HL-60/S4 treated with phorbol 12-myristate 13-acetate at 8.2 ng/mL for 4 days and 3 days (cell line): ENCODE data around the gene ADAMTS5.

Source experiments
- in situ Hi-C: fragments of 300-500 bp; cut with MboI; formaldehyde crosslinking; loops from 2 replicates; pipeline ENCODE4 v1.15.0; 2022; ENCODE audit warnings: low sequenced_read_pairs

ADAMTS5 gene

GRCh38 chr21:26967062-26967913 lies at the start of gene ADAMTS5:
TSS of gene ADAMTS5 (minus strand) at chr21:26967088. CDS start at chr21:26966391, 697 bp downstream.
- in situ Hi-C loops, result no loop called here

- in situ Hi-C loops, result no loop called here
Observed at GRCh38 chr21:27001526-27001925, 34.6 kb upstream of the ADAMTS5 start.

DNA sequence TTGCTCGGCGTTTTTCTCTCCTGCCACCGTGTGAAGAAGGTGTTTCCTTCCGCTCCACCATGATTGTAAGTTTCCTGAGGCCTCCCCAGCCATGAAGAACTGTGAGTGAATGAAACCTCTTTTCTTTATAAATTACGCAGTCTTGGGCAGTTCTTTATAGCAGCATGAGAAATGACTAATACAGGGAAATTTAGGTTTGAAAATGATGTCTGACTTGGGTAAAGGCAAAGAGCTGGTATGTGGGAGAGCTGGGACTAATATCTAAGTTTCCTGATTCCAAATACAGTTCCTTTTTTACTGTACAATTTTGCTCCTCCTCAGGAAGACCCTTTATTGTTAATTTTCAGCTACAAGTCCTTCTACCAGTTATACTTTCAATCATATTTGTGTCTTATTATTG lies 16.7 kb upstream of the ADAMTS5 start:
- in situ Hi-C loops, result no loop called here

DNA sequence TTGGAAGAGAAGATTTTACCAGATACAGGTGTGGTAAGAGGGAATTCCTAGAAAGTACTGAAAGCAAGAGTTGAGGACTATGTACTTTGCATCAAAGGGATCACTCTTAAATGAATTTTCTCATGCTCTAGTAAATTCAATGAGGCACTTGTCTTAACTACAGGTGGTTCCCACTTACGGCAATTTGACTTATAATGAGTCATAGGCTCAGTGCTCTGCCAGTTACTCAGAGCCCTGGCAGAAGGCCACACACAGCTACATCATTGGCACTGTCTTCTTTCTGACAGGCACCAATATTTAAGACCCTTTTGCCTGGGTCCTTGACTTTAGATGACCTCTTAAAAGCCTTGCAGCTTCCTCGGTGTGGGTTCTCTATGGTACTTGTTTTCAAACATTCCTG lies 15.9 kb upstream of the ADAMTS5 start:
- in situ Hi-C loops, result no loop called here

- in situ Hi-C loops, result no loop called here
Observed at GRCh38 chr21:26977746-26978145, 10.9 kb upstream of the ADAMTS5 start.

- in situ Hi-C loops, result no loop called here
Observed at GRCh38 chr21:26973226-26973625, 6.3 kb upstream of the ADAMTS5 start.

DNA sequence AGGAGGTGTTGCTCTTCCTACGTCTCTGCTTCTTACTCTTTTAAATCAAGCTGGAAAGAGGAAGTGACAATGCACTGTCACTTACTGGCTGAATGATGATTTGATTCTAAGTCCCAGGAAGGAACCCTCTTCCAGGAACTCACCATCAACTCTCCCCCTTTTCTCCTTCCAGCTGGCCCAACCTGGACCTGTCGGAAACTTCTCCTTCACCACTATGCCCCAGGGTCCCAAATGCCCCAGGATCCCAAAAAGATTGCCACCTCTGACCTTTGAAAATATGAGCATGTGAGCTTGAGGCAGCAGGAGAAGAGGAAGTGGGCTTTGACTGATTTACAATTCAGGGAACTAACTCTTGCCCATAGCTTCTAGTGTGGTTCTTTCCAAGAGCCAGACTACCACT lies 5.3 kb upstream of the ADAMTS5 start:
- in situ Hi-C loops, result no loop called here

GRCh38 chr21:26969971-26970725 lies 3.3 kb upstream of the ADAMTS5 start:
- in situ Hi-C loops, result no loop called here

DNA sequence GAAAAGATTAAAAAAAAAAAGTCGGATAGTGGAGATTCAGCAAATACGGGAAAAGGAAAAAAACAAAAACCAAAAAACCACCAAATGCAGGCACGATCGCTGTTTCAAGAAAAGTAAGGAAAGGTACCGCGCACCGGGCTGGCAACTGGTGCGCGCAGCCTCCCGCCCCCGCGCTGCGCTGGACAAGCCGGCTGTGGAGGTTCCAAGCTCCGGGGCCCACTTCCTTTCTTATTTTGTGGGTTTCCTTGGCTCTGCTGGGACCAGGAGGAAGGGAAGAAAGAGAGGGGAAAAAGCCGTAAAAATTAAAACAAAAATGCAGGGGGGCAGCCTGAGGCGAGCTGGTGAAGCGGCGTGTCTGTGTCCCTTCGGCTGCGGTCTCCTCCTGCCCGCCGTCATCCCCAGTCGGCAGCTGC lies 233 bp downstream of the ADAMTS5 start:
- in situ Hi-C loops, result no loop called here

DNA sequence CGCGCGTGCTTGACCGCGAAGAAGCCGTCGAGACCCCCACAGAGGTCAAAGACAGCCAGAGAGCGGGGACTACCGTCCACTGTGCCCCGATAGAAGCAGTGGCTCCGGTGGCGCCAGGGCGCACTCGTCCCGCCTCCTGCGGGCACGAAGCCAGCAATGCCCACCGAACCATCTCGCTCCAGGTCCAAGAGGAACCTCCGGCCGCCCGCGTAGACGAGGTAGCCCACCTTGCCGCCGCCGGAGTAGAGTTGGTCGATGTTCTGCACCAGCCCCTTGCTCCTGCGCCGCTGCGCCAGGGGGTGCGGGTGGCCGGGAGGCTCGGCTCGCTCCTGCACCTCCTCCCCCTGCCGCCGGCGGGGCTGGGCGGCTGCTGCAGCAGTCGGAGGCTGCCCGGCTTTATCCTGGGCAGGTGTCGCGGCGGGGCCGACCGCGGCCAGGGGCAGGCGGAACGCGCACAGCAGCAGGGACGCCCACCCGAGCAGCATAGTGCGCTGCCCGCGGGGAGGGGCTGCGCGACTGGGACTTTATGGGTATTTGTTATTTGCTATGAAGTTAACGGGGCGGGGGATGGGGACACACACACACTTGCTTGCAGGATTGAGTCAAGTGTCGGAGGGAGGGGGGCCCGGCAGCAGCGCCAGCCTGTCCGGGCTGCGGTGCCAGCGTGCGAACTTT lies 844 bp downstream of the ADAMTS5 start:
- in situ Hi-C loops, result no loop called here

DNA sequence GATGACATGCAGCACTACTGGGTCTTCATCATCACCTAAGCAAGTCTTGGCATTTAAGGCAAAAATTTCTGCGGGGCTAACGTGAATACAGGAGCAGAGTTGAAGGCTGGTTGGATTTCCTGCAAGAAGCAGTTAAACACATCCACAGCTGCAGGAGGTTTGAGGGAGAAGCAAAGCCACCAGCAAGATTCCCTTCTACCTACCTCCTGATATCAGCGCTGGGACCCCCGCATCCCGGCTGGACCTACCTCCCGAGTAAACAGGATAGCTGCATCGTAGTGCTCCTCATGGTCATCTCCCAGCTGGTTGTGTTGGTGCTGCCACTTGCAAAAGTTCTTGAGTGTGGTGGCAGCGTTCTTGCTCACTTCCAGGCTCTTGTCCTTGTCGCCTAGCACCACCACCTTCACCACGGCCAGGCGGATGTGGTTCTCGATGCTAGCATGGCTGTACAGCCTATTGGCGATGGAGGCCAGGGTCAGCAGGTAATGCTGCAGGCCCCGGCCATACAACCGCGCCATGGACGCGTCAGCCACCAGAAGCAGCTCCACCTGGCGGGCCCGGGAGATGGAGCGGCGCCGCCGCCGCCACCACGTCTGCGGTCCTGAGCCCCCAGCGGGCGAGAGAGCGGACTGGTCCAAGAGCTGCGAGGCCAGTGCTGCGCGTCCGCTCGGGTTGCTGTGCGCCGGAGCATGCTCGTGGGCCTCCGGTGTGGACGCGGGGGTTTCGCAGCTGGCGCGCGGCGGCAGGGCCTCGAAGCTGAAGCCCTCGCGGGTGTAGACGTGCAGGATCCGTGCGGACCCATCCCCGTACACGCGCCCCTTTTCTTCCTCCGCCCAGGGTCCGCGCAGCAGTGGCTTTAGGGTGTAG lies 1.6 kb downstream of the ADAMTS5 start:
- in situ Hi-C loops, result no loop called here

GRCh38 chr21:26964170-26964778 lies 2.6 kb downstream of the ADAMTS5 start:
- in situ Hi-C loops, result no loop called here

DNA sequence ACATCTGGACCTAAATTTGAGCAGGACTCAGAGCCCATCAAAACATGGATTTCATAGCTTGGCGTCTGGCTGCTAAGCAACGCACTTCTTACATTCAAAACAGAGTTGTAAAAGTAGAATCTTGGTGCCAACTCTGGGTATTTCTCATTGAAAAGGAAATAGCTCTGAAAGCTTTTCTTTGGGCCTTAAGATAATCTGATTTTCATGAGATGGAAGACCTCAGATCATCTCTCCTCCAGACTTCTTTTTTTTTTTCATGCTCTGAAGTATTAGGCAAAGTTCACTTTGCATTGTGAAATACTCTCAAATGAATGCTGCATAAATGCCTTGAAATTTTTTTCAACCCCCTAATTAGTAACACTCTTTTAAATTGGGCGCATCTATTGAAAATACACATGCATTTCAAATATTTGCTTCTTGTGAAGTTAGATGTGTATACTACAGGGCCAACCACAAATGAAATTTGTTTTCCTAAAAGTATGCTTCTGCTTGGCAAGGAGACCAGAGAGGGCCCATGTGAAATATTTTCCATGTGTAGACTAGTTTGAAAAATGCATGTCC lies 4.2 kb downstream of the ADAMTS5 start:
- in situ Hi-C loops, result no loop called here

DNA sequence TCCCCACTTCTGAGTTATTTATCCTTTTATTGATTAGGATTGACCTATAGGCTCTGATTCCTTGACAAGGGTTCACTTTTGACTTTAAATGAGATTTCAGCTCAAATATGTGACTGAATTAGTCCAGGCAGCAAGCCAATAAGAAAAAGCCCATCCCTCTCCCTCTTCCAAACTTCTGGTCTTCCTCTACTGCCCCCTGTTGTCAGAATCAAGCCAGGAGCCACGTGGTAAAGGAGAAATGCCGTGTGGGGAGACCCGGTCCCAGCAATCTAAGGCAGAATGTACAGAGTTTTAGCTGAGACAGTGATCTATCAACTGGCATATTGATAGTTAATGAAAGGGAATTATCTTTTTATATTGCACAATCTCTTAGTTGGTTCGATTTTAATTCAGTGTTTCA lies 5.2 kb downstream of the ADAMTS5 start:
- in situ Hi-C loops, result no loop called here

DNA sequence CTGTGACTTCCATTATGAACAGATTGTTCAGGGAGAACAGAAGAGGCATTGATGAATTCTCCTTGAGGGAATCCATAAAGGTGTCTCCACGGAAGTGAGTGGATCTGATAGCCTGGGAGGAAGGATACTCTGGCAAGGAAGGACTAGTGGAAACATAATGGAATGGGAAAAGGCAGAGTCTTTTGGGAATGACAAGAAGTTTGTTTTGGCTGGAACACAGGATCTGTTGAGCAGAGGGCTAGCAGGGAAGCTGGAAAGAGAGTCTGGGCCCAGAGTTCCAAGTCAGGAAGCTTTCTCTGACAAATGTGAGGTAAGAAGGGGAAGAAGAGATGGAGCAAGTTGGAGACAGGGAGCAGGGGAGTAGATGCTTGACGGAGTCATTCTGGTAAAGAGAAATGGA lies 8.1 kb downstream of the ADAMTS5 start:
- in situ Hi-C loops, result no loop called here

DNA sequence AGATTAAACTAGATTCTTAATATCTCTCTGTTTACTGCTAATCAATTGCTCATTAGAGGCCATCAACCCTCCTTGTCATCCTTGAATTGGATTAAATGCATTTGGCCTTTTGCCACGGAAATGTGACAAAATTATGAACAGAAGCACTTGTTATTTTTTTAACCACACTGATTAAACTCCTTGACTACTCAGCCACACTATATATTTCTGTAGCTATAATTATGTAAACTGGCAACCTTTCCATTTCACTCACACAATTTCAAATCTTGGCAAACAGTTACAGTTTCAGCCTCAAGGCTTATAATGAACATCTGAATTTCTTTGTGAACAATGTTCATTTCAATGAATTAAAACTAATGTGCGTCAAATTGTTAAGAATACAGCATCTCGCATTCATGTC lies 10.1 kb downstream of the ADAMTS5 start:
- in situ Hi-C loops, result no loop called here

DNA sequence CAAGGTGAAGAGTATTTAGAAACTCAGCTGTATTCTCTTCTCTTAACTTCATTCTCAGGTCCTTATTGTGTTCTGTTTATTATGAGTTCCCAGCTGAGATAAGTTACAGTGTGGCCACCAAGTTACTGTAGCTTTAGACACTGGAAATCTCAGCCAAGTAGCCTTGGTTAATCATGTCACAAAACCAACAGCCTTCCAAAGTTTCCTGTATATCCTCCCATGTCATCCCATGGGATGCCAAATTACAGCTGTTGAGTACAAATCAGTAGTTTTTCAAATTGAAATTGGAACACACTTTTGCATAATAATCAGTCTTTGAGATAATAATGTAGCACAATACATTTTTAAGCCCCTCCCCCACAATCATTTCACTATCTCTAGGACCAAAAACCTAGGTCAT lies 10.7 kb downstream of the ADAMTS5 start:
- in situ Hi-C loops, result no loop called here

DNA sequence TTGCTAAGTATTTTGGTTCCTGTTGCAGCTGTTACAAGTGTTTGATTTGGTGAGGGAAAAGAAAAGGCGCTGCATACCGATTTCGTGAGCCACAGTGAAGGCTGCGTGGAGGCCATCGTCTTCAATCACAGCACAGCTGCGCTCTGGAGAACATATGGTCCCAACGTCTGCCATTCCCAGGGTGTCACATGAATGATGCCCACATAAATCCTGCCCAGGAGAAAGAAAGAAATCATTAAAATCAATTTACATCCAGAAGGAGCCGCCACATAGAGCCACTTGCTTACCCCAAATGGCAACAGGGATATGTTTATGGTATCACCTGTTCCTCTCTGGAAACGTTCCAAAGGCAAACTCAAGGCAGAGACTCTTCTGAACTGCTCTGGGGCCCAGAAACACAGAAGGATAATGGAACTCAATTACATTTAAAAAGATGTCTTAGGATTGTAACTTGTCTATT lies 12.2 kb downstream of the ADAMTS5 start:
- in situ Hi-C loops, result no loop called here

DNA sequence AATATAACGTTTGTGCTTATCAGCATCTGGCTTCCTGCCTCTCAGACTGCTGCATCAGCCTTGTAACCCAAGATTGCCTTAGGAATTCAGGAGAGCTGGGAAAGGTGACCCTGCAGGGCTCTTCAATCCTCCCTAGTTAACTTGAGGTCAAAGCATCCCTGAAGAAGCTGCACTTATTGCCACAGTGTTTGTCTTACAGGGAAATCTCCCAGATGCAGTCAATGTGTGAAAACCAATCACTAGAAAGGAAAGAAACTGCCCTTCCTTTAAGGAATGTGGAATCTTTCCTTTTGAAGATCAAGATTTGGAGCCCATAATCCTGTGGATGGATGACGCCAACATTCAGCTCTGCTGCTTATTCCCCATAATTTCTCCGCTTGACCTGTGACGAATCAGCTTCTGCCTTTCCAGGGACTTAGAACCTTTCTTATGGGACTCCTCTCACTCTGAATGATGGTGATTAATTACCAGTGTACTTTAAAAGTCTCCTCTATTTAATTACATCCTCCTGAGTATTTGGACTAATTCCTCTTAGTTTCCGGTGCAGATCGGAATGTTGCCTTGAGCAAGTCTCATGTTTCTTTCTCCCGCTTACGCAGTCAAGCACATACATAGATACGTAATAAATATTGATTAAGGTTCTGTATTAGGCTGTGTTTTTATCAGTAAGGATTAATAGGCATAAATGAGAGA lies 14.4 kb downstream of the ADAMTS5 start:
- in situ Hi-C loops, result no loop called here
